ENCODE data around the gene ARL3.

Gene ARL3

DNA sequence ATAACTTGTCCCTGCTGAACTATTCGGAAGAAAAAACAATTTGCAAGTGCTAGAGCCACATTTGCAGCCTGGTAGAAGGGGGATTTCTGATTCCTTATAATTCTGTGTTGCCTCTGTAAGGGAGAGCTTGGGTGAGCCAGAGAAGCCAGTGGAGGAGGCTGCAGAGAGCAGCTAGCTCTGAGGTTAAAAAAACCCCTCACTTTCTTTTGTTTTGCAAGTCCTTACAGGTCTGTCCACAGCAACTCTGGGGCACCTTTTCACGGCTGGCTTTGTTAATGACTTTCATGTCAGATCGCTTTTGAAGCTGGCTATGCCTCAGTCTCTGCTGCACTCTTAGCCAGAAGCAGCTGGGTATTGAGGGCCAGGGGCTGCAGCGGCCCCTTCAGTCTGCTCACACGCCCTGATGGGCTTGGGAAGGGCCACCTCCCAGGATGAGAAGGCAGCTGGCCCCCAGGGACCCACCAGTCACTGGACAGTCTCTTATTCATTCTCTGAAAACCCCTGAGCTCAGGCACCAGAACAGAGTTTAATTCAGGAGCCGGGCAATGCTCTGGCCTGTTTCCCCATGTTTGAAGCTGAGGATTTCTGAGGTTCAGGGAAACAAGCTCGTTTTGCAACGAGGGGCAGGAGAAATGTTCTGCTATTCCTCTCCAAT is 39.1 kb downstream of the ARL3 start:
- Histone ChIP-seq H3K4me3 (IDR thresholded peaks at IDR 0.05; ENCODE audit: insufficient read depth, low read depth, low read length) (no peak overlapping the region), H3K36me3 (ENCODE audit: insufficient read depth) (no peaks in the 10 kb centered on the region), H2AFZ (ENCODE audit: low read depth) (no peak overlapping the region), H4K20me1 (ENCODE audit: insufficient read depth) (no peaks in the 10 kb centered on the region), H3K79me2 (ENCODE audit: insufficient read depth, low read depth) (no peaks in the 10 kb centered on the region), H3K27me3 (ENCODE audit: insufficient read depth, low read depth) (no peaks in the 10 kb centered on the region), H3K4me2 (peak overlapping the region; percentile 26; the same call in 1 of the 2 replicates), H3K4me1 (ENCODE audit: low read depth, poor library complexity, severe bottlenecking) (peaks cover 56% of the 10 kb centered on the region), H3K9ac (0 out of 2 replicates have a peak overlapping the region, but pooled peaks have one; percentile 11), H3K27ac (no peak overlapping the region)
- TF ChIP-seq, protein P1, sequence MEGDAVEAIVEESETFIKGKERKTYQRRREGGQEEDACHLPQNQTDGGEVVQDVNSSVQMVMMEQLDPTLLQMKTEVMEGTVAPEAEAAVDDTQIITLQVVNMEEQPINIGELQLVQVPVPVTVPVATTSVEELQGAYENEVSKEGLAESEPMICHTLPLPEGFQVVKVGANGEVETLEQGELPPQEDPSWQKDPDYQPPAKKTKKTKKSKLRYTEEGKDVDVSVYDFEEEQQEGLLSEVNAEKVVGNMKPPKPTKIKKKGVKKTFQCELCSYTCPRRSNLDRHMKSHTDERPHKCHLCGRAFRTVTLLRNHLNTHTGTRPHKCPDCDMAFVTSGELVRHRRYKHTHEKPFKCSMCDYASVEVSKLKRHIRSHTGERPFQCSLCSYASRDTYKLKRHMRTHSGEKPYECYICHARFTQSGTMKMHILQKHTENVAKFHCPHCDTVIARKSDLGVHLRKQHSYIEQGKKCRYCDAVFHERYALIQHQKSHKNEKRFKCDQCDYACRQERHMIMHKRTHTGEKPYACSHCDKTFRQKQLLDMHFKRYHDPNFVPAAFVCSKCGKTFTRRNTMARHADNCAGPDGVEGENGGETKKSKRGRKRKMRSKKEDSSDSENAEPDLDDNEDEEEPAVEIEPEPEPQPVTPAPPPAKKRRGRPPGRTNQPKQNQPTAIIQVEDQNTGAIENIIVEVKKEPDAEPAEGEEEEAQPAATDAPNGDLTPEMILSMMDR (conservative IDR thresholded peaks at IDR 0.05; ENCODE audit: low read depth, low read length): no peak

DNA sequence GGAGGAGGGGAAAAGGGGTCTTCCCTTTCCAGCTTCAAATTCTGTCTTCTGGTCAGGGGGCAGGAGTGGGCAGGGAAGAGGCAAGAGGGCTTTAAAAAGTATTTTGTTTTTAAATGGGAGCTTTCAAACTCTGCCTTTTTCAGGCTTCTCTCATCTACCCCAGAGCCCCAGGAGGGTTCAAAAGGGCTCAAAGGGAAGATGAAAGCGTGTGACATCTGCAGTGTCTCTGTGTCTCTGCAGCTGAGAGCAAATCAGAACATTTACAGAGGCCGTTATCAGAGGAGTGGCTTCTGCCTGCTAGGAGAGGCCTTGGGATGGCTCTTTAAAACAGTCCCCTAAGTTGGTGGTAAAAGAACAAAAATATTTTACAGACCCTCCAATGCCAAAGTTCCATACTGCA is 39.6 kb downstream of the ARL3 start:
- Histone ChIP-seq H3K36me3 (ENCODE audit: insufficient read depth) (no peaks in the 10 kb centered on the region), H3K27ac (no peak overlapping the region), H3K4me3 (IDR thresholded peaks at IDR 0.05; ENCODE audit: insufficient read depth, low read depth, low read length) (no peak overlapping the region), H4K20me1 (ENCODE audit: insufficient read depth) (no peaks in the 10 kb centered on the region), H3K79me2 (ENCODE audit: insufficient read depth, low read depth) (no peaks in the 10 kb centered on the region), H3K9ac (no peak overlapping the region), H2AFZ (ENCODE audit: low read depth) (no peak overlapping the region), H3K4me2 (peak overlapping the region; percentile 26; the same call in 1 of the 2 replicates), H3K27me3 (ENCODE audit: insufficient read depth, low read depth) (no peaks in the 10 kb centered on the region), H3K4me1 (ENCODE audit: low read depth, poor library complexity, severe bottlenecking) (peaks cover 60% of the 10 kb centered on the region)
- TF ChIP-seq, protein P1 (conservative IDR thresholded peaks at IDR 0.05; ENCODE audit: low read depth, low read length): no peak

DNA sequence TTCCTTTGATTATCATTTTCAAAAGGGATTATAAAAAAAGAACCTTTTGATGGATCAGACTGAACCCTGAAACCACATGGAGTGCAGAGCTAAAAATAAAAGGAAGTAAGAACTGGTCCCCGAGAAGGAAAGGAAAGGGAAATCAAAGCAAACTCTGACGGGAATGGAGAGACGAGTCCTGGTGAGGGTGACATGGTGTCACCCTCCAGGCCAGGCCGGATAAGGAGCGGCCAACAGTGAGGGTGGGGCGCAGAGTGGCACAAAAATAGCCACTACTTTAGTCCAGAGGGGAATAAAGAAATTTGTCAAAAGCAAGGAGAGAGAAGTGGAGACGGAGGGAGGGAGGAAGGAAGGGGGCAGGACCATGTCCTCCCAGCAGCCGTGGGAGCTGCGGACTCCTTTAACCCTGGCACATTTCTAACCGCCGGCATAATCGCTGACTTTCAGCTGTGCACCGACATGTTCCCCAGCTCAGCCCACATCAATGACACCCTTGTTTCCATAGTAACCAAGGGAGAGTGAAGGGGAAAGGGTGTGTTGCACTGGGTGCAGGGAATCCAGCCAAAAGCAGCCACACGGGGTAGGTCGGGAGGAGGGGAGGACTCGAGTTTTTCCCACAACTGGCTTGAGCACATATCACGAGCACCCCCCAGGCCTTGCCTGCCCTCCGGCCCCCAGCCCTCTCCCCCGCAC is 40.2 kb downstream of the ARL3 start:
- no peak overlapping the region for H3K27ac ChIP-seq

DNA sequence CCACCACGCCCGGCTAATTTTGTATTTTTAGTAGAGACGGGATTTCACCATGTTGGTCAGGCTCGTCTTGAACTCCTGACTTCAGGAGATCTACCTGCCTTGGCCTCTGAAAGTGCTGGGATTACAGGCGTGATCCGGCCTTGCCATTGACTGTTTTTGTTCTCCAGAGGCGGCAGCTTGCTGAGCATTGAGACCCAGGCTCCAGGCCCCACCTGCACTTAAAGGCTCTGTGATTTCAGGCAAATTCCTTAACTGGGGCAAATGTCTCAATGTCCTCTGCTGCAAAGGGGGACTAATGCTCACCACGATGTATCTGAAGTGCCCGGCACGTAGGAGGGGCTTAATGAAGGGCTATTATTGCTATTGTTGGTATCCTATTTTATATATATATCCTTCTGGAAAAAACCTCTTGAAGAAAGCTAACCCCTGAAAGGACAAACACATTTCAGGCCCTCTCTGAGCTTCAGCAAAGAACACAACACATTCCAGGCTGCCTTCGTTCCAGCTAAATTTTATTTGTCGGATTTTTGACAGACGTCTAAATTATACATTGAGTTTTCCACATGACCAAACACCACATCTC is 40.9 kb downstream of the ARL3 start:
- H3K9ac ChIP-seq: no peak overlapping the region
- H3K4me2 ChIP-seq: no peak overlapping the region
- no peak overlapping the region for H3K27ac ChIP-seq
- H2AFZ ChIP-seq (ENCODE audit: low read depth): no peak overlapping the region
- no peak overlapping the region for H3K4me3 ChIP-seq (IDR thresholded peaks at IDR 0.05; ENCODE audit: insufficient read depth, low read depth, low read length)
- H3K79me2 ChIP-seq (ENCODE audit: insufficient read depth, low read depth): no peaks in the 10 kb centered on the region
- no peaks in the 10 kb centered on the region for H3K36me3 ChIP-seq (ENCODE audit: insufficient read depth)
- TF ChIP-seq, protein P1 (conservative IDR thresholded peaks at IDR 0.05; ENCODE audit: low read depth, low read length): no peak
- H4K20me1 ChIP-seq (ENCODE audit: insufficient read depth): no peaks in the 10 kb centered on the region
- no peaks in the 10 kb centered on the region for H3K27me3 ChIP-seq (ENCODE audit: insufficient read depth, low read depth)
- peaks cover 49% of the 10 kb centered on the region for H3K4me1 ChIP-seq (ENCODE audit: low read depth, poor library complexity, severe bottlenecking)

More for the DNA sequence above, 40.2 kb downstream of the ARL3 start:
- Histone ChIP-seq H3K4me3 (IDR thresholded peaks at IDR 0.05; ENCODE audit: insufficient read depth, low read depth, low read length) (no peak overlapping the region), H2AFZ (ENCODE audit: low read depth) (no peak overlapping the region), H3K36me3 (ENCODE audit: insufficient read depth) (no peaks in the 10 kb centered on the region), H3K4me2 (no peak overlapping the region; the same call in 1 of the 2 replicates), H3K79me2 (ENCODE audit: insufficient read depth, low read depth) (no peaks in the 10 kb centered on the region), H3K9ac (no peak overlapping the region), H4K20me1 (ENCODE audit: insufficient read depth) (no peaks in the 10 kb centered on the region), H3K27me3 (ENCODE audit: insufficient read depth, low read depth) (no peaks in the 10 kb centered on the region), H3K4me1 (ENCODE audit: low read depth, poor library complexity, severe bottlenecking) (peaks cover 55% of the 10 kb centered on the region)
- TF ChIP-seq, protein P1 (conservative IDR thresholded peaks at IDR 0.05; ENCODE audit: low read depth, low read length): no peak
